H1 (cell line): ENCODE measurements around the gene ANKRD17. TPM values are rescaled to one million over a fixed set of nuclear protein-coding genes. Genes with fewer than 3 reads are reported as not detected.
A peak's percentile ranks its signal among the peaks of the same experiment; 100 is the strongest.

Source experiments
- CTCF ChIA-PET: fragments of 300-600 bp; sonication (Branson Sonifier 250); formaldehyde crosslinking; loops from one replicate; lab custom pipeline; 2021; ENCODE audit not compliant: partially characterized antibody; lab: Charles Lee
- POLR2A ChIA-PET: fragments of 300-600 bp; sonication (Branson Sonifier 250); formaldehyde crosslinking; loops from one replicate; lab custom pipeline; 2021; ENCODE audit warnings: inconsistent platforms; ENCODE audit not compliant: partially characterized antibody; lab: Charles Lee
- DNase-seq, 2 experiments: peaks; one replicate each; pipeline versions ENCODE4 v3.0.0 to v3.0.0-alpha.2; 2010 to 2022; ENCODE audit warnings: low spot score in 2 of 2, low read depth in 1 of 2, mixed read lengths in 1 of 2
- FAIRE-seq: peaks from 2 replicates; lab custom pipeline; 2011; peaks lifted over from hg19 to GRCh38; lab: Jason Lieb, UNC
- H2AFZ ChIP-seq: 2 replicates; pipeline ENCODE4 v1.8.1; 2012; ENCODE audit warnings: low read length, inconsistent platforms
- H2AK5ac ChIP-seq: 2 replicates; pipeline ENCODE4 v1.6.1; 2013; ENCODE audit warnings: low read depth, low read length
- H2BK120ac ChIP-seq: replicated peaks from 2 replicates; pipeline ENCODE3; 2013; ENCODE audit warnings: low read depth, low read length, inconsistent platforms
- H2BK12ac ChIP-seq: 2 replicates; pipeline ENCODE4 v1.6.1; 2013; ENCODE audit warnings: low read depth, low read length
- H2BK15ac ChIP-seq: 2 replicates; pipeline ENCODE4 v1.6.1; 2013; ENCODE audit warnings: low read length
- H2BK20ac ChIP-seq: 2 replicates; pipeline ENCODE4 v1.6.1; 2013; ENCODE audit warnings: low read length
- H2BK5ac ChIP-seq: 2 replicates; pipeline ENCODE4 v1.6.1; 2013; ENCODE audit warnings: low read depth, low read length
- H3K14ac ChIP-seq: 2 replicates; pipeline ENCODE4 v1.6.1; 2013; ENCODE audit warnings: inconsistent platforms; ENCODE audit not compliant: insufficient read length
- H3K18ac ChIP-seq: 2 replicates; pipeline ENCODE4 v1.6.1; 2013; ENCODE audit warnings: low read length; ENCODE audit errors: extremely low read depth
- H3K23ac ChIP-seq: 2 replicates; pipeline ENCODE4 v1.6.1; 2013; ENCODE audit warnings: inconsistent platforms; ENCODE audit not compliant: insufficient read length
- H3K23me2 ChIP-seq: 2 replicates; pipeline ENCODE4 v1.6.1; 2013; ENCODE audit warnings: low read depth, low read length
- H3K27ac ChIP-seq: 2 replicates; pipeline ENCODE4 v1.6.1; 2011; ENCODE audit warnings: low read depth, low read length, inconsistent platforms
- H3K27me3 ChIP-seq, 4 experiments: replicated peaks in 1 of 4; 1 replicate in 1 of 4; 2 replicates in 3 of 4; pipeline versions ENCODE4 v1.6.1 to v1.8.1; 2011 to 2013; ENCODE audit warnings: low read length in 3 of 4, mild to moderate bottlenecking in 3 of 4, inconsistent platforms in 2 of 4, mixed read lengths in 2 of 4, moderate library complexity in 1 of 4; ENCODE audit not compliant: control insufficient read depth in 3 of 4, insufficient read depth in 3 of 4; ENCODE audit errors: extremely low read depth in 1 of 4
- H3K36me3 ChIP-seq, 4 experiments: 2 replicates each; pipeline versions ENCODE4 v1.6.1 to v1.8.1; 2011 to 2013; ENCODE audit warnings: mild to moderate bottlenecking in 4 of 4, low read length in 3 of 4, moderate library complexity in 2 of 4, control low read depth in 1 of 4, inconsistent platforms in 1 of 4; ENCODE audit not compliant: insufficient read depth in 4 of 4, control insufficient read depth in 2 of 4
- H3K4ac ChIP-seq: replicated peaks from 2 replicates; pipeline ENCODE3; 2013; ENCODE audit warnings: low read length, low read depth, mixed read lengths, inconsistent platforms; ENCODE audit not compliant: insufficient read length
- H3K4me1 ChIP-seq, 4 experiments: replicated peaks in 1 of 4; 1 replicate in 1 of 4; 2 replicates in 3 of 4; pipeline versions ENCODE4 v1.6.1 to v1.8.1; 2011 to 2013; ENCODE audit warnings: low read length in 3 of 4, inconsistent platforms in 2 of 4, mixed read lengths in 1 of 4; ENCODE audit not compliant: insufficient read depth in 4 of 4, control insufficient read depth in 3 of 4
- H3K4me2 ChIP-seq, 2 experiments: 2 replicates each; pipeline versions ENCODE4 v1.6.1 to v1.8.1; 2011 to 2013; ENCODE audit warnings: low read depth in 2 of 2, low read length in 2 of 2, control low read depth in 1 of 2, inconsistent platforms in 1 of 2, mild to moderate bottlenecking in 1 of 2; ENCODE audit not compliant: insufficient read depth in 1 of 2
- H3K4me3 ChIP-seq, 4 experiments: fragments of 200-600, 300-600 bp in 1 of 4; sonication (generic), shearing (Covaris generic), sonication (Bioruptor Twin) in 1 of 4; 2 replicates each; pipeline versions ENCODE4 v1.5.1 to v1.8.1; 2011 to 2016; ENCODE audit warnings: low read length in 4 of 4, low read depth in 3 of 4, control low read depth in 2 of 4, inconsistent platforms in 2 of 4, mild to moderate bottlenecking in 2 of 4, mixed read lengths in 1 of 4, moderate library complexity in 1 of 4; ENCODE audit not compliant: insufficient read depth in 2 of 4; ENCODE audit errors: extremely low read depth in 1 of 4
- H3K56ac ChIP-seq: replicated peaks from 2 replicates; pipeline ENCODE3; 2013; ENCODE audit warnings: low read depth, mild to moderate bottlenecking, mixed read lengths, low read length, inconsistent platforms; ENCODE audit not compliant: insufficient read length
- H3K79me1 ChIP-seq: 2 replicates; pipeline ENCODE4 v1.6.1; 2013; ENCODE audit warnings: low read depth, low read length, control low read depth
- H3K79me2 ChIP-seq, 2 experiments: 2 replicates each; pipeline versions ENCODE4 v1.6.1 to v1.8.1; 2012 to 2013; ENCODE audit warnings: low read length in 2 of 2, mild to moderate bottlenecking in 2 of 2, inconsistent platforms in 1 of 2; ENCODE audit not compliant: insufficient read depth in 2 of 2, control insufficient read depth in 1 of 2
- H3K9ac ChIP-seq, 4 experiments: replicated peaks in 1 of 4; 1 replicate in 1 of 4; 2 replicates in 3 of 4; pipeline versions ENCODE4 v1.6.1 to v1.8.1; 2011 to 2013; ENCODE audit warnings: low read depth in 3 of 4, low read length in 3 of 4, control low read depth in 2 of 4, mild to moderate bottlenecking in 2 of 4, moderate library complexity in 2 of 4, inconsistent platforms in 1 of 4; ENCODE audit errors: extremely low read depth in 1 of 4
- H3K9me3 ChIP-seq, 2 experiments: 2 replicates each; pipeline versions ENCODE4 v1.6.1 to v1.8.1; 2012 to 2013; ENCODE audit warnings: mild to moderate bottlenecking in 2 of 2, moderate library complexity in 2 of 2, control low read depth in 1 of 2, inconsistent platforms in 1 of 2, low read depth in 1 of 2, low read length in 1 of 2, mixed read lengths in 1 of 2; ENCODE audit not compliant: insufficient read depth in 2 of 2
- H4K20me1 ChIP-seq, 2 experiments: replicated peaks in 1 of 2; 2 replicates each; pipeline versions ENCODE3 to v1.8.1; 2011 to 2013; ENCODE audit warnings: inconsistent platforms in 2 of 2, low read length in 2 of 2, mild to moderate bottlenecking in 1 of 2; ENCODE audit not compliant: insufficient read depth in 2 of 2, control insufficient read depth in 1 of 2
- H4K5ac ChIP-seq: 2 replicates; pipeline ENCODE4 v1.6.1; 2013; ENCODE audit warnings: low read length, low read depth, mixed read lengths, inconsistent platforms; ENCODE audit not compliant: insufficient read length
- H4K8ac ChIP-seq: 2 replicates; pipeline ENCODE4 v1.8.0; 2013; ENCODE audit warnings: mild to moderate bottlenecking, moderate library complexity, low read length, inconsistent platforms; ENCODE audit not compliant: insufficient read depth; ENCODE audit errors: extremely low read depth
- H4K91ac ChIP-seq: replicated peaks from 2 replicates; pipeline ENCODE3; 2013; ENCODE audit warnings: low read length, mixed read lengths, inconsistent platforms; ENCODE audit not compliant: insufficient read length
- ASH2L ChIP-seq: fragments of 200-600, 300-600 bp; sonication (generic); IDR thresholded peaks from one replicate; pipeline ENCODE4 v1.7.1; 2017; ENCODE audit warnings: low read length
- CEBPB ChIP-seq: IDR thresholded peaks from 2 replicates; pipeline ENCODE4 v1.6.1; 2012; ENCODE audit warnings: low read depth, low read length
- CREB1 ChIP-seq: IDR thresholded peaks from 2 replicates; pipeline ENCODE4 v1.6.1; 2012; ENCODE audit warnings: inconsistent platforms
- FOSL1 ChIP-seq: IDR thresholded peaks from 2 replicates; pipeline ENCODE4 v1.6.1; 2011; ENCODE audit warnings: mild to moderate bottlenecking, low read depth, low read length, moderate library complexity; ENCODE audit not compliant: insufficient read depth
- GABPA ChIP-seq: IDR thresholded peaks from 2 replicates; pipeline ENCODE4 v1.6.1; 2011; ENCODE audit warnings: mild to moderate bottlenecking, low read length, moderate library complexity, borderline replicate concordance; ENCODE audit not compliant: insufficient read depth
- JUN ChIP-seq: IDR thresholded peaks from 2 replicates; pipeline ENCODE4 v1.6.1; 2011; ENCODE audit warnings: low read depth, mild to moderate bottlenecking, improper control_type of control experiment, low read length
- KDM4A ChIP-seq: IDR thresholded peaks from one replicate; pipeline ENCODE4 v1.7.1; 2012; ENCODE audit warnings: low read depth, mild to moderate bottlenecking, moderate library complexity, low read length, inconsistent platforms; ENCODE audit not compliant: severe bottlenecking
- NRF1 ChIP-seq: IDR thresholded peaks from 2 replicates; pipeline ENCODE4 v1.6.1; 2011; ENCODE audit warnings: mild to moderate bottlenecking, low read depth, low read length, improper control_type of control experiment
- RBBP5 ChIP-seq: IDR thresholded peaks from 2 replicates; pipeline ENCODE4 v1.7.1; 2012; ENCODE audit warnings: low read depth, mild to moderate bottlenecking, inconsistent platforms, low read length, moderate library complexity, borderline replicate concordance
- RFX5 ChIP-seq: IDR thresholded peaks from 2 replicates; pipeline ENCODE4 v1.6.1; 2011; ENCODE audit warnings: low read depth, low read length, improper control_type of control experiment, borderline replicate concordance
- RXRA ChIP-seq: IDR thresholded peaks from 2 replicates; pipeline ENCODE4 v1.6.1; 2011; ENCODE audit warnings: low read depth, mild to moderate bottlenecking, low read length, moderate library complexity; ENCODE audit not compliant: insufficient read depth
- SAP30 ChIP-seq: fragments of 300-600 bp; sonication (generic); IDR thresholded peaks from 2 replicates; pipeline ENCODE4 v1.7.1; 2012; ENCODE audit warnings: low read length, moderate library complexity, mild to moderate bottlenecking, inconsistent platforms; ENCODE audit not compliant: insufficient read depth, insufficient replicate concordance
- YY1 ChIP-seq: IDR thresholded peaks from 2 replicates; pipeline ENCODE4 v1.6.1; 2011; ENCODE audit warnings: low read depth, mild to moderate bottlenecking, low read length
- WGBS, 2 experiments: shearing (Covaris generic) in 1 of 2; methylation state at CpG; one replicate each; pipeline versions ENCODE4 v1.1.6 to v1.1.7; 2013 to 2015; ENCODE audit warnings: low lambda C conversion rate in 2 of 2, mixed read lengths in 2 of 2, inconsistent platforms in 1 of 2, low coverage in 1 of 2, missing lambda C conversion rate in 1 of 2; ENCODE audit not compliant: insufficient replicate concordance in 2 of 2, insufficient coverage in 1 of 2, insufficient read length in 1 of 2; ENCODE audit errors: extremely low coverage in 1 of 2, missing lambda C conversion rate in 1 of 2; 5-methylcytosine and 5-hydroxymethylcytosine counted together
- polyA plus RNA-seq, 7 experiments: library from polyadenylated mRNA; depleted of rRNA in 3 of 7; stranded (reverse) in 5 of 7; unstranded in 2 of 7; fragments of >200 nt in 5 of 7; fragments of 200-250 nt in 2 of 7; gene quantifications; 1 replicate in 5 of 7; 2 replicates in 1 of 7; 4 replicates in 1 of 7; pipeline versions ENCODE4 v1.2.1 to v1.2.3, GENCODE V29; 2011 to 2013; ENCODE audit warnings: missing spikeins in 2 of 7, mixed read lengths in 2 of 7
- total RNA-seq: library from RNA; stranded (reverse); fragmentation: NEBNext Ultra II Directional; extraction: Animal tissue kit (Norgen Biotek cat#: 25700); gene quantifications from 2 replicates; pipeline ENCODE4 v1.2.1, GENCODE V29; 2021

ANKRD17 gene
- total and polyA plus RNA-seq, 2 of the 8 experiments (the other 6 are each of a cell fraction or from before 2014, with no cell fraction given) = 42.4 to 93.7 TPM

DNA sequence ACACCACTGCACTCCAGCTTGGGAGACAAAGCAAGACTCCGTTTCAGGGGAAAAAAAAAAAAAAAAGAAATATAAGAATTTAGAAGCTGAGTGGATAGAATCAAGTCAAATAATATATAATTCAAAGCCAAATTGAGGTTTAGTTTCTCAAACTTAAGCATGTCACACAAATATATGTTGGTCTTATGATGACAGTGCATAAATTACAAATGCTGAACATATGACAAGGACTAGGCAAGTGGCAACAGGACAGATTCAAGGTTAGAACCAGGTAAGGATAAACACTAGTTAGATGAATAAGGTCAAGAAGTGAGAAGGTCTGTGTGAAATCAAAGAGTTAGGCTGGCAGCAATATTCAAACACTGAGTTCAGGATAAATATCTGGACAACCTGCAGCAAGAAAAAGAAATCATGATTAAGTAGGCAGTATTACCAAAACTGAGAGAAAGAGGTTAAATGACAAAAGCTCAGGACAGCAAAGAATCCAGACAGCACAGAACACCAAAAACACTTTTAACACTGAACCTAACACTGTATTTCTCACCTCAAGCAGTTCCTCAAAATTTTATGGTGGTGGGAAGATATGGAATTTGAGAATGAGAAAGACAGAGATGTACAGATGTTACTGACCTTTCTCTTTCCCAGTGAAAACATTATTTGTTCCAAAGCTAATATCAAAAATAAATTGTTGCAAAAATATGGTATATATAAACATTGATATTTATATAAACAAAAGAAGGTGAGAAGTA lies 45.4 kb downstream of the ANKRD17 start:
- CTCF ChIA-PET = interaction anchor here (0.6 kb wide), 1 partner anchor 1293 kb away, joined by 3 read pairs; no protein-coding TSS in a partner anchor
- H3K9ac ChIP-seq = no peak overlapping the region
- peak; percentile 7 for FAIRE-seq
- TF ChIP-seq YY1 (no peak), CEBPB (no peak), CREB1 (no peak), GABPA (no peak), KDM4A (no peak), RFX5 (no peak), JUN (no peak), RXRA (no peak), NRF1 (no peak), FOSL1 (no peak), RBBP5 (no peak), ASH2L (no peak), SAP30 (no peak)

More for the DNA sequence above, 45.4 kb downstream of the ANKRD17 start:
- Histone ChIP-seq H3K23me2 (no peaks in the 10 kb centered on the region), H4K91ac (no peak overlapping the region), H3K4me2 (no peak overlapping the region), H2BK12ac (no peak overlapping the region), H3K18ac (no peak overlapping the region), H3K56ac (no peak overlapping the region), H2BK120ac (no peak overlapping the region), H2AK5ac (no peak overlapping the region), H4K5ac (no peak overlapping the region), H3K4me1 (no peaks in the 10 kb centered on the region), H3K4ac (no peak overlapping the region), H3K23ac (no peak overlapping the region), H3K27me3 (peaks cover 0 to 1% (median 0%) of the 10 kb centered on the region in 4 experiments; a peak in 1 of 7 replicates), H3K4me3 (no peak overlapping the region), H2BK5ac (no peak overlapping the region), H3K14ac (no peak overlapping the region), H3K36me3 (peaks cover 0 to 3% (median under 1%) of the 10 kb centered on the region in 4 experiments; a peak in 2 of 8 replicates), H3K79me2 (peaks cover 0 to 95% of the 10 kb centered on the region in 2 experiments; a peak in 3 of 4 replicates), H4K8ac (no peak overlapping the region), H4K20me1 (peaks cover 2 to 3% of the 10 kb centered on the region in 2 experiments), H2BK15ac (no peak overlapping the region), H2AFZ (no peak overlapping the region), H2BK20ac (no peak overlapping the region), H3K79me1 (no peaks in the 10 kb centered on the region), H3K9me3 (no peaks in the 10 kb centered on the region), H3K27ac (no peak overlapping the region; the same call in 1 of the 2 replicates)
- POLR2A ChIA-PET = interaction anchor here (0.6 kb wide), 1 partner anchor 31 kb away, joined by 3 read pairs; no protein-coding TSS in a partner anchor
- DNase-seq = no peak
- no CpG with 5 or more reads among the region's 1 CpG for WGBS, 2 experiments
